Jurkat, Clone E6-1 (cell line): ENCODE measurements around the gene PDGFD.

Experiments used
- DNase-seq: peaks from one replicate; pipeline ENCODE4 v3.0.0-alpha.2; 2011; ENCODE audit warnings: low read depth, low spot score
- H3K4me3 ChIP-seq: 2 replicates; pipeline ENCODE4 v1.5.1; 2011; ENCODE audit warnings: mild to moderate bottlenecking, low read length, control low read depth, moderate library complexity

The PDGFD gene

GRCh38 chr11:103904324-103904667, 259.7 kb downstream of the PDGFD start:
- no peak overlapping the region for H3K4me3 ChIP-seq
- no peak for DNase-seq

GRCh38 chr11:103903621-103904323, 260.2 kb downstream of the PDGFD start:
- H3K4me3 ChIP-seq = no peak overlapping the region
- no peak for DNase-seq

- no peak overlapping the region for H3K4me3 ChIP-seq
These were observed 261.0 kb downstream of the PDGFD start for GRCh38 chr11:103902994-103903393.

GRCh38 chr11:103901656-103902055, 262.3 kb downstream of the PDGFD start:
- DNase-seq = no peak
- no peak overlapping the region for H3K4me3 ChIP-seq

More at GRCh38 chr11:103902994-103903393, 261.0 kb downstream of the PDGFD start:
- no peak for DNase-seq

GRCh38 chr11:103898577-103899336, 265.2 kb downstream of the PDGFD start:
- no peak overlapping the region for H3K4me3 ChIP-seq
- DNase-seq = no peak

GRCh38 chr11:103898065-103898464, 265.9 kb downstream of the PDGFD start:
- no peak overlapping the region for H3K4me3 ChIP-seq
- DNase-seq = no peak

- H3K4me3 ChIP-seq = no peak overlapping the region
- DNase-seq = no peak
These were observed 266.6 kb downstream of the PDGFD start for GRCh38 chr11:103897160-103897936.

- H3K4me3 ChIP-seq = no peak overlapping the region
- no peak for DNase-seq
These were observed 268.8 kb downstream of the PDGFD start for GRCh38 chr11:103895106-103895505.

GRCh38 chr11:103894673-103895072, 269.3 kb downstream of the PDGFD start:
- no peak for DNase-seq

GRCh38 chr11:103894034-103894433, 269.9 kb downstream of the PDGFD start:
- H3K4me3 ChIP-seq = no peak overlapping the region
- no peak for DNase-seq

More at GRCh38 chr11:103894673-103895072, 269.3 kb downstream of the PDGFD start:
- no peak overlapping the region for H3K4me3 ChIP-seq

- no peak overlapping the region for H3K4me3 ChIP-seq
- DNase-seq = no peak
These were observed 270.6 kb downstream of the PDGFD start for GRCh38 chr11:103893371-103893770.

- H3K4me3 ChIP-seq = no peak overlapping the region
- DNase-seq = no peak
These were observed 271.3 kb downstream of the PDGFD start for GRCh38 chr11:103892603-103893002.

- no peak overlapping the region for H3K4me3 ChIP-seq
- DNase-seq = no peak
These were observed 273.3 kb downstream of the PDGFD start for GRCh38 chr11:103890654-103891053.

- DNase-seq = no peak
These were observed 274.3 kb downstream of the PDGFD start for GRCh38 chr11:103889679-103890078.

GRCh38 chr11:103888541-103888951, 275.4 kb downstream of the PDGFD start:
- H3K4me3 ChIP-seq = no peak overlapping the region
- no peak for DNase-seq

More at GRCh38 chr11:103889679-103890078, 274.3 kb downstream of the PDGFD start:
- no peak overlapping the region for H3K4me3 ChIP-seq

- DNase-seq = no peak
- H3K4me3 ChIP-seq = no peak overlapping the region
These were observed 276.8 kb downstream of the PDGFD start for GRCh38 chr11:103887001-103887658.

GRCh38 chr11:103883856-103884255, 280.1 kb downstream of the PDGFD start:
- no peak for DNase-seq

GRCh38 chr11:103883291-103883690, 280.7 kb downstream of the PDGFD start:
- no peak for DNase-seq
- H3K4me3 ChIP-seq = no peak overlapping the region

More at GRCh38 chr11:103883856-103884255, 280.1 kb downstream of the PDGFD start:
- no peak overlapping the region for H3K4me3 ChIP-seq

- DNase-seq = no peak
- H3K4me3 ChIP-seq = no peak overlapping the region
These were observed 282.4 kb downstream of the PDGFD start for GRCh38 chr11:103881584-103881983.
